ENCODE results near the gene ICAM5.

The ICAM5 gene

DNA sequence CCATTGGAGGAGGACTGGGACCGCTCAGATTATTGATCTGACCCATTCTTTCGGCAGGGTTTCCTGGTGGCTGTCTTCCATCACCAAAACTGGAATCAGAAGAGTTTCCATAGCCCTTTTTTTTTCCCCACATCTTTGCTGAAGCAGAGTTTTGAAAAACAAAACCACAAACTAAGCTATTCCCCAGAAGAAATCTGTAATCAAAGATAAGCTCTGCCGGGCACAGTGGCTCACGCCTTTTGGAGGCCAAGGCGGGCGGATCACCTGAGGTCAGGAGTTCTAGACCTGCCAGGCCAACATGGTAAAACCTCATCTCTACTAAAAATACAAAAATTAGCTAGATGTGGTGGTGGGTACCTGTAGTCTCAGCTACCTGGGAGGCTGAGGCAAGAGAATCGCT is 23.0 kb upstream of the ICAM5 start:
- Histone ChIP-seq H3K4me3 (no peak overlapping the region), H3K36me3 (ENCODE audit: insufficient read depth, low read length) (no peaks in the 10 kb centered on the region), H3K9me3 (ENCODE audit: low read depth, low read length) (no peaks in the 10 kb centered on the region), H3K9ac (ENCODE audit: insufficient read length) (no peak overlapping the region), H3K27ac (no peak overlapping the region)
- DNase-seq (ENCODE audit: low read depth, low spot score): no peak
- no peak for TF ChIP-seq EZH2 (IDR thresholded peaks at IDR 0.05)
- TF ChIP-seq POLR2AphosphoS5 (IDR thresholded peaks at IDR 0.05; ENCODE audit: borderline replicate concordance, low read depth, low read length): no peak
- no peak for TF ChIP-seq FOXP2 (optimal IDR thresholded peaks at IDR 0.05; ENCODE audit: control extremely low read depth, extremely low read length, insufficient read depth)

DNA sequence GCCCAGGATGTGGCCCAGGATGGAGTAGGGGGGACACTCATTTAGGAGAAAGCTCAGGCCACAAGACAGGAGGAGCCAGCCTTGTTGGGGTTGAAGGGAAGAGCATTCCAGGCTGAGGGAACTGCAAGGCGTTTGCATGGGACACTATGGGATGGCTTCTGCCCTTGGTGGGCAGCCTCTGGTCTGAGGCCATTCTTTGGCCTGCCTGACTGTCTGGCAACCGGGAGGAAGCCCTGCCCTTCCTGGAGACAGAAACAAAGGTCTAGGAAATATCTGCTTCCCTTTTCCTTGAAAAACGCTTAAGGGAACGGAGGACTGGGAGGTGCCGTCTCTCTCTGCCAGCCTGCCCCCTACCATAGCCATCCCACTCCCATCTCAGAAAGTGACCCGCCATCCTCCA is 21.7 kb upstream of the ICAM5 start:
- no peak for DNase-seq (ENCODE audit: low read depth, low spot score)
- H3K27ac ChIP-seq: no peak overlapping the region
- no peaks in the 10 kb centered on the region for H3K9me3 ChIP-seq (ENCODE audit: low read depth, low read length)
- no peak overlapping the region for H3K9ac ChIP-seq (ENCODE audit: insufficient read length)
- no peak for TF ChIP-seq POLR2AphosphoS5 (IDR thresholded peaks at IDR 0.05; ENCODE audit: borderline replicate concordance, low read depth, low read length)
- TF ChIP-seq EZH2 (IDR thresholded peaks at IDR 0.05): no peak
- TF ChIP-seq FOXP2 (optimal IDR thresholded peaks at IDR 0.05; ENCODE audit: control extremely low read depth, extremely low read length, insufficient read depth): no peak
- no peak overlapping the region for H3K4me3 ChIP-seq
- H3K36me3 ChIP-seq (ENCODE audit: insufficient read depth, low read length): no peaks in the 10 kb centered on the region

DNA sequence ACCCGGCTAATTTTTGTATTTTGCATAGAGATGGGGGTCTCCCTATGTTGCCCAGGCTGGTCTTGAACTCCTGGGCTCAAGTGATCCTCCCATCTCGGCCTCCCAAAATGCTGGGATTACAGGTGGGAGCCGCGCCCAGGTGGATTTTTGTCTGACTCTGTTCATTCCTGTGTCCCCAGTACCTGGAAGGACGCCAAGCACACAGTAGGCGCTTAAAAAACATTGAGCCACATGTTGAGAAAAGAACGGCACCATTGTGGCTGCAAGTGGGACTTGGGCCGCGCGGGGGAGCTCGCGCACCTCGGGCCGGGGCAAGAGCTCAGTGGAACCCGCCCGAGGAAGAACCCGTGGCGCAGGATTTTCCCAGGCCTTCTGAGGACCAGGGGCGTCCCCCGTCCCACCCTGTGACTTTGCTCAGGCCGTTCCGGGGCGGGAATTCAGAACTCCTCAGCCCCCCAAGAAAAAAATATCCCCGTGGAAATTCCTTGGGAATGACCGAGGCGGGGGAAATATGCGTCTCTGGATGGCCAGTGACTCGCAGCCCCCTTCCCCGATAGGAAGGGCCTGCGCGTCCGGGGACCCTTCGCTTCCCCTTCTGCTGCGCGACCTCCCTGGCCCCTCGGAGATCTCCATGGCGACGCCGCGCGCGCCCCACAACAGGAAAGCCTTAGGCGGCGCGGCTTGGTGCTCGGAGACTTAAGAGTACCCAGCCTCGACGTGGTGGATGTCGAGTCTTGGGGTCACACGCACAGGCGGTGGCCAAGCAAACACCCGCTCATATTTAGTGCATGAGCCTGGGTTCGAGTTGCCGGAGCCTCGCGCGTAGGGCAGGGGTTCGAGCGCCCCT is 20.2 kb upstream of the ICAM5 start:
- Histone ChIP-seq H3K4me3 (peak overlapping the region; percentile 44), H3K36me3 (ENCODE audit: insufficient read depth, low read length) (no peaks in the 10 kb centered on the region), H3K9me3 (ENCODE audit: low read depth, low read length) (no peaks in the 10 kb centered on the region), H3K27ac (no peak overlapping the region), H3K9ac (ENCODE audit: insufficient read length) (no peak overlapping the region)
- TF ChIP-seq FOXP2 (optimal IDR thresholded peaks at IDR 0.05; ENCODE audit: control extremely low read depth, extremely low read length, insufficient read depth): peak; percentile 16
- TF ChIP-seq EZH2 (IDR thresholded peaks at IDR 0.05): no peak
- no peak for TF ChIP-seq POLR2AphosphoS5 (IDR thresholded peaks at IDR 0.05; ENCODE audit: borderline replicate concordance, low read depth, low read length)
- no peak for DNase-seq (ENCODE audit: low read depth, low spot score)

DNA sequence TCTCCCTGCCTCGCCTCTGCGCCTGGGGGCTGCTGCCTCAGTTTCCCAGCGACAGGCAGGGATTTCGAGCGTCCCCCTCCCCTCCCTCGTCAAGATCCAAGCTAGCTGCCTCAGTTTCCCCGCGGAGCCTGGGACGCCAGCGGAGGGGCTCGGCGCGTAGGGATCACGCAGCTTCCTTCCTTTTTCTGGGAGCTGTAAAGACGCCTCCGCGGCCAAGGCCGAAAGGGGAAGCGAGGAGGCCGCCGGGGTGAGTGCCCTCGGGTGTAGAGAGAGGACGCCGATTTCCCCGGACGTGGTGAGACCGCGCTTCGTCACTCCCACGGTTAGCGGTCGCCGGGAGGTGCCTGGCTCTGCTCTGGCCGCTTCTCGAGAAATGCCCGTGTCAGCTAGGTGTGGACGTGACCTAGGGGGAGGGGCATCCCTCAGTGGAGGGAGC is 19.6 kb upstream of the ICAM5 start:
- DNase-seq (ENCODE audit: low read depth, low spot score): no peak
- Histone ChIP-seq H3K9me3 (ENCODE audit: low read depth, low read length) (no peaks in the 10 kb centered on the region), H3K36me3 (ENCODE audit: insufficient read depth, low read length) (no peaks in the 10 kb centered on the region), H3K4me3 (no peak overlapping the region), H3K9ac (ENCODE audit: insufficient read length) (no peak overlapping the region), H3K27ac (no peak overlapping the region)
- no peak for TF ChIP-seq EZH2 (IDR thresholded peaks at IDR 0.05)
- no peak for TF ChIP-seq POLR2AphosphoS5 (IDR thresholded peaks at IDR 0.05; ENCODE audit: borderline replicate concordance, low read depth, low read length)
- TF ChIP-seq FOXP2 (optimal IDR thresholded peaks at IDR 0.05; ENCODE audit: control extremely low read depth, extremely low read length, insufficient read depth): no peak

DNA sequence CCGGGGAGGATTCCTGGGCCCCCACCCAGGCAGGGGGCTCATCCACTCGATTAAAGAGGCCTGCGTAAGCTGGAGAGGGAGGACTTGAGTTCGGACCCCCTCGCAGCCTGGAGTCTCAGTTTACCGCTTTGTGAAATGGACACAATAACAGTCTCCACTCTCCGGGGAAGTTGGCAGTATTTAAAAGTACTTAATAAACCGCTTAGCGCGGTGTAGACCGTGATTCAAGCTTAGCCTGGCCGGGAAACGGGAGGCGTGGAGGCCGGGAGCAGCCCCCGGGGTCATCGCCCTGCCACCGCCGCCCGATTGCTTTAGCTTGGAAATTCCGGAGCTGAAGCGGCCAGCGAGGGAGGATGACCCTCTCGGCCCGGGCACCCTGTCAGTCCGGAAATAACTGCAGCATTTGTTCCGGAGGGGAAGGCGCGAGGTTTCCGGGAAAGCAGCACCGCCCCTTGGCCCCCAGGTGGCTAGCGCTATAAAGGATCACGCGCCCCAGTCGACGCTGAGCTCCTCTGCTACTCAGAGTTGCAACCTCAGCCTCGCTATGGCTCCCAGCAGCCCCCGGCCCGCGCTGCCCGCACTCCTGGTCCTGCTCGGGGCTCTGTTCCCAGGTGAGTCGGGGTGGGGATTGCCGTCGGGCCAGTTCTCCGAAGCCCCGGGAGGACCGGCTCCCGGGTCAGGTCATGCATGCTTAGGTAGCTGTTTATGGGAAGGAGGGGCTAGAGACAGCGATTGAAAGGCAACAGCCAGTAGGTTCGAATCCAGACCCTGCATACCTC is 18.9 kb upstream of the ICAM5 start, which contains the start of gene ICAM1:
ICAM1 (plus strand) TSS at position 505 of the 779 bp plus-strand sequence; CDS start at position 545, 40 bp downstream.
- Histone ChIP-seq H3K36me3 (ENCODE audit: insufficient read depth, low read length) (no peaks in the 10 kb centered on the region), H3K27ac (no peak within 1 kb of the TSS), H3K9me3 (ENCODE audit: low read depth, low read length) (no peaks in the 10 kb centered on the region), H3K4me3 (no peak within 1 kb of the TSS), H3K9ac (ENCODE audit: insufficient read length) (no peak within 1 kb of the TSS)
- TF ChIP-seq EZH2 (IDR thresholded peaks at IDR 0.05) (no peak), POLR2AphosphoS5 (IDR thresholded peaks at IDR 0.05; ENCODE audit: borderline replicate concordance, low read depth, low read length) (peak; percentile 56), FOXP2 (optimal IDR thresholded peaks at IDR 0.05; ENCODE audit: control extremely low read depth, extremely low read length, insufficient read depth) (no peak)
- no peak for DNase-seq (ENCODE audit: low read depth, low spot score)

DNA sequence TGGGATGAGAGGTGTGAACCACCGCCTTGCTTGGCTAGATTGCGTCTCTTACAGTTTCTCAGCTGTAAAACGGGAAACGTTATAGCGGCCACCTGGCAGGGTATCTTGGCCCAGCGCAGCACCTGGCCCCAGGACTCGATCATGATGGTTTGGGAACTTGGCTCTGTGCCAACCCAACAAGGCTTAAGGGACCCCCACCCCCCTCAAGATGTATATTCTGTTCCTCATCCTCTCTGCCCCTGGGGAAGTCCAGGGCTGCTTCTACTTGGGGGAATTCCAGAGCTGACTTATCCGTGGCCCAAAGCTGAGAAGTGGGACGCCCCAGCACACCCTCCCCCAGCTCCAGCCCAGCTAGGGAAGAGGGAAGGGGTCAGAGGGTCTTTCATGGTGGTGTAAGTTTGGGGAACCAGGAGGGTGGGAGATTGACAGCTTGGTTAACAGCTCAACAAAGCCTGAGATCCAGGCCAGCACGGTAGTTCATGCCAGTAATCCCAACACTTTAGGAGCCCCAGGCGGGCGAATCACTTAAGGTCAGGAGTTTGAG is 18.1 kb upstream of the ICAM5 start:
- TF ChIP-seq POLR2AphosphoS5 (IDR thresholded peaks at IDR 0.05; ENCODE audit: borderline replicate concordance, low read depth, low read length): no peak
- no peaks in the 10 kb centered on the region for H3K36me3 ChIP-seq (ENCODE audit: insufficient read depth, low read length)
- no peaks in the 10 kb centered on the region for H3K9me3 ChIP-seq (ENCODE audit: low read depth, low read length)
- H3K9ac ChIP-seq (ENCODE audit: insufficient read length): no peak overlapping the region
- DNase-seq (ENCODE audit: low read depth, low spot score): no peak
- H3K27ac ChIP-seq: no peak overlapping the region
- no peak overlapping the region for H3K4me3 ChIP-seq

DNA sequence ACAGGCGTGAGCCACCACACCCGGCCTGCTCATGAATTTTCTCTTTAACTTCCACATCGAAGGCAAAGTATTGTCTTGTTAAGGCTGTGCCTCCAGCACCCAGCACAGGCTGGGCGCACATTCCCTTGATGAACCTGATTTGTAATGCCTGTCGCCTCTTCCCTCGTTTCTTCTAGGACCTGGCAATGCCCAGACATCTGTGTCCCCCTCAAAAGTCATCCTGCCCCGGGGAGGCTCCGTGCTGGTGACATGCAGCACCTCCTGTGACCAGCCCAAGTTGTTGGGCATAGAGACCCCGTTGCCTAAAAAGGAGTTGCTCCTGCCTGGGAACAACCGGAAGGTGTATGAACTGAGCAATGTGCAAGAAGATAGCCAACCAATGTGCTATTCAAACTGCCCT is 15.2 kb upstream of the ICAM5 start:
- H3K27ac ChIP-seq: no peak overlapping the region
- DNase-seq (ENCODE audit: low read depth, low spot score): no peak
- no peaks in the 10 kb centered on the region for H3K36me3 ChIP-seq (ENCODE audit: insufficient read depth, low read length)
- H3K9ac ChIP-seq (ENCODE audit: insufficient read length): no peak overlapping the region
- H3K9me3 ChIP-seq (ENCODE audit: low read depth, low read length): no peaks in the 10 kb centered on the region
- no peak overlapping the region for H3K4me3 ChIP-seq
- TF ChIP-seq EZH2 (IDR thresholded peaks at IDR 0.05): no peak
- TF ChIP-seq FOXP2 (optimal IDR thresholded peaks at IDR 0.05; ENCODE audit: control extremely low read depth, extremely low read length, insufficient read depth): no peak
- no peak for TF ChIP-seq POLR2AphosphoS5 (IDR thresholded peaks at IDR 0.05; ENCODE audit: borderline replicate concordance, low read depth, low read length)

All from SK-N-MC (cell line).